GM12878 (cell line): ENCODE data around the gene SWSAP1. TPM values are rescaled to one million over a fixed set of nuclear protein-coding genes. Genes with fewer than 3 reads are reported as not detected.

Experiments used
- ATAC-seq: fragments of 200-7000 bp; cut with Tn5 transposase; 3 replicates; pipeline ENCODE4 v1.9.1; 2020; ENCODE audit warnings: mild to moderate bottlenecking, moderate library complexity
- BruUV-seq: library from RNA; stranded (reverse); fragments of 400-500 nt; replicated peaks from 2 replicates; lab custom pipeline; 2021; lab: Mats Ljungman, UMichigan
- CTCF ChIA-PET: fragments of 300-600 bp; sonication (Branson Sonifier 250); formaldehyde crosslinking; extraction: SDS; loops from one replicate; lab custom pipeline; 2021; ENCODE audit warnings: inconsistent platforms; lab: Yijun Ruan, JAX
- POLR2A ChIA-PET: fragments of 350-600 bp; formaldehyde crosslinking; extraction: SDS; loops from one replicate; lab custom pipeline; 2021; ENCODE audit warnings: inconsistent platforms; lab: Charles Lee
- RAD21 ChIA-PET: fragments of 300-600 bp; sonication (Branson Sonifier 250); formaldehyde crosslinking; loops from one replicate; lab custom pipeline; 2023; ENCODE audit warnings: antibody characterized with exemption; ENCODE audit not compliant: unreplicated experiment; lab: Charles Lee
- SMC1A ChIA-PET: fragments of 300-600 bp; sonication (Branson Sonifier 250); formaldehyde crosslinking; loops from one replicate; lab custom pipeline; 2023; ENCODE audit not compliant: unreplicated experiment, uncharacterized antibody; lab: Charles Lee
- DNase-seq: peaks from one replicate; pipeline ENCODE4 v3.0.0-alpha.2; 2011; ENCODE audit warnings: low read depth, low spot score
- FAIRE-seq: peaks from 3 replicates; lab custom pipeline; 2011; peaks lifted over from hg19 to GRCh38; lab: Jason Lieb, UNC
- H2AFZ ChIP-seq: 2 replicates; pipeline ENCODE4 v1.6.0; 2011; ENCODE audit warnings: low read depth, low read length, control low read depth; ENCODE audit not compliant: control insufficient read depth
- H3K27ac ChIP-seq: 2 replicates; pipeline ENCODE4 v1.5.1; 2011; ENCODE audit warnings: control low read depth; ENCODE audit not compliant: control insufficient read depth, insufficient read depth
- H3K27me3 ChIP-seq, 2 experiments: replicated peaks in 1 of 2; 2 replicates each; pipeline versions ENCODE4 v1.6.0 to v1.6.1; 2011; ENCODE audit warnings: low read length in 1 of 2; ENCODE audit not compliant: control insufficient read depth in 2 of 2, insufficient read depth in 2 of 2
- H3K36me3 ChIP-seq, 2 experiments: 2 replicates each; pipeline ENCODE4 v1.5.1; 2011; ENCODE audit warnings: low read length in 1 of 2; ENCODE audit not compliant: control insufficient read depth in 2 of 2, insufficient read depth in 2 of 2
- H3K4me1 ChIP-seq: 2 replicates; pipeline ENCODE4 v1.6.1; 2011; ENCODE audit warnings: mild to moderate bottlenecking, low read length, moderate library complexity, mixed read lengths; ENCODE audit not compliant: control insufficient read depth, insufficient read depth
- H3K4me2 ChIP-seq: 2 replicates; pipeline ENCODE4 v1.6.0; 2011; ENCODE audit warnings: control low read depth; ENCODE audit not compliant: control insufficient read depth, insufficient read depth
- H3K4me3 ChIP-seq: fragments of 200-600 bp; sonication (generic); 2 replicates; pipeline ENCODE4 v1.5.1; 2016
- H3K79me2 ChIP-seq: 2 replicates; pipeline ENCODE4 v1.6.0; 2011; ENCODE audit warnings: low read length; ENCODE audit not compliant: control insufficient read depth, insufficient read depth
- H3K9ac ChIP-seq: 2 replicates; pipeline ENCODE4 v1.8.0; 2011; ENCODE audit warnings: low read length, control low read depth, mixed read lengths; ENCODE audit not compliant: control insufficient read depth, insufficient read depth
- H3K9me3 ChIP-seq: replicated peaks from 3 replicates; pipeline ENCODE4 v1.5.1; 2011; ENCODE audit warnings: mild to moderate bottlenecking, low read length; ENCODE audit not compliant: control insufficient read depth, insufficient read depth
- H4K20me1 ChIP-seq: 2 replicates; pipeline ENCODE4 v1.6.0; 2011; ENCODE audit not compliant: control insufficient read depth, insufficient read depth
- CBX3 ChIP-seq: fragments of 200-600 bp; sonication (generic); IDR thresholded peaks from 2 replicates; pipeline ENCODE4 v1.6.1; 2016; ENCODE audit warnings: low read depth, borderline replicate concordance
- CHD2 ChIP-seq: IDR thresholded peaks from 2 replicates; pipeline ENCODE4 v1.6.1; 2011; ENCODE audit warnings: low read depth, low read length, improper control_type of control experiment, borderline replicate concordance
- CHD4 ChIP-seq: fragments of 200-600 bp; sonication (generic); IDR thresholded peaks from 2 replicates; pipeline ENCODE4 v1.6.1; 2016; ENCODE audit warnings: mild to moderate bottlenecking
- CREM ChIP-seq: IDR thresholded peaks from 2 replicates; pipeline ENCODE4 v1.6.1; 2014; ENCODE audit warnings: antibody characterized with exemption, low read depth
- EGR1 ChIP-seq, 2 experiments: IDR thresholded peaks; 1 replicate in 1 of 2; 2 replicates in 1 of 2; pipeline ENCODE4 v1.6.1; 2011 to 2012; ENCODE audit warnings: low read depth in 2 of 2, low read length in 2 of 2, borderline replicate concordance in 1 of 2, mild to moderate bottlenecking in 1 of 2, moderate library complexity in 1 of 2
- ELK1 ChIP-seq: IDR thresholded peaks from 2 replicates; pipeline ENCODE4 v1.6.1; 2012; ENCODE audit warnings: low read depth, low read length, improper control_type of control experiment
- IKZF2 ChIP-seq, 2 experiments: fragments of 450-650 bp; IDR thresholded peaks; 2 replicates each; pipeline ENCODE4 v1.6.1; 2017; ENCODE audit warnings: mild to moderate bottlenecking in 2 of 2, moderate library complexity in 2 of 2
- MEF2A ChIP-seq: IDR thresholded peaks from 2 replicates; pipeline ENCODE4 v1.6.1; 2011; ENCODE audit warnings: low read depth, mild to moderate bottlenecking, low read length, moderate library complexity; ENCODE audit not compliant: insufficient read depth
- MEF2B ChIP-seq: fragments of 450-650 bp; IDR thresholded peaks from 2 replicates; pipeline ENCODE4 v1.6.1; 2018; ENCODE audit warnings: mild to moderate bottlenecking, moderate library complexity; ENCODE audit not compliant: partially characterized antibody, poor library complexity, severe bottlenecking
- NR2F1 ChIP-seq: fragments of 450-650 bp; conservative IDR thresholded peaks from 2 replicates; pipeline ENCODE4 v1.6.1; 2017; ENCODE audit warnings: mild to moderate bottlenecking
- PAX8 ChIP-seq: fragments of 450-650 bp; IDR thresholded peaks from 2 replicates; pipeline ENCODE4 v1.6.1; 2017; ENCODE audit warnings: mild to moderate bottlenecking, moderate library complexity
- PKNOX1 ChIP-seq: fragments of 450-650 bp; IDR thresholded peaks from 2 replicates; pipeline ENCODE4 v1.6.1; 2016; ENCODE audit warnings: mild to moderate bottlenecking
- POLR2A ChIP-seq: IDR thresholded peaks from 2 replicates; pipeline ENCODE4 v1.6.1; 2011; ENCODE audit warnings: low read depth, mild to moderate bottlenecking, low read length
- RUNX3 ChIP-seq: IDR thresholded peaks from 2 replicates; pipeline ENCODE4 v1.6.1; 2012; ENCODE audit warnings: low read length, inconsistent platforms
- SREBF1 ChIP-seq: IDR thresholded peaks from 2 replicates; pipeline ENCODE4 v1.6.1; 2012; ENCODE audit warnings: mild to moderate bottlenecking, low read length
- TCF12 ChIP-seq: IDR thresholded peaks from 2 replicates; pipeline ENCODE4 v1.6.1; 2011; ENCODE audit warnings: low read depth, mild to moderate bottlenecking, low read length
- TCF3 ChIP-seq: IDR thresholded peaks from 2 replicates; pipeline ENCODE4 v1.6.1; 2012; ENCODE audit warnings: low read depth, mild to moderate bottlenecking, low read length, borderline replicate concordance; ENCODE audit not compliant: insufficient read depth
- ZNF274 ChIP-seq: IDR thresholded peaks from one replicate; pipeline ENCODE4 v1.8.0; 2011; ENCODE audit not compliant: insufficient read length, insufficient read depth
- WGBS: methylation state at CpG from one replicate; pipeline ENCODE4 v1.1.6; 2016; ENCODE audit warnings: low lambda C conversion rate; ENCODE audit not compliant: insufficient replicate concordance, insufficient coverage; ENCODE audit errors: missing lambda C conversion rate; 5-methylcytosine and 5-hydroxymethylcytosine counted together
- in situ Hi-C: fragments of 300-500 bp; cut with MboI; formaldehyde crosslinking; loops from 9 replicates; pipeline ENCODE4 v1.14.3; 2018; ENCODE audit warnings: mixed read lengths
- intact Hi-C: fragments of 100-400 bp; cut with micrococcal nuclease; formaldehyde crosslinking; loops from one replicate; pipeline ENCODE4 v1.14.2; 2022; ENCODE audit not compliant: unreplicated experiment
- polyA plus RNA-seq, 11 experiments: library from polyadenylated mRNA; depleted of rRNA in 4 of 11; unstranded in 6 of 11; stranded (reverse) in 5 of 11; fragments of >200 nt; fragmentation: Nextera tagmentation in 4 of 11; fragmentation: Illumina TruSeq in 1 of 11; extraction: Ambion mirVana in 4 of 11; extraction: Trizol in 1 of 11; gene quantifications; 1 replicate in 1 of 11; 2 replicates in 10 of 11; pipeline versions ENCODE4 v1.2.1 to v1.2.3, GENCODE V29; 2011 to 2016; ENCODE audit warnings: inconsistent platforms in 2 of 11, missing spikeins in 2 of 11, low read depth in 1 of 11
- total RNA-seq, 4 experiments: library from RNA; depleted of rRNA in 3 of 4; stranded (reverse); fragments of >200 nt in 3 of 4; fragmentation: Illumina TruSeq in 1 of 4; extraction: Trizol in 1 of 4; gene quantifications; 2 replicates each; pipeline versions ENCODE4 v1.2.1 to v1.2.3, GENCODE V29; 2013 to 2021

SWSAP1 gene
- total and polyA plus RNA-seq, 10 of the 15 experiments (the other 5 are each of a cell fraction or from before 2014, with no cell fraction given), result 0.18 to 6.5 (median 2.4) TPM

GRCh38 chr19:11338569-11339253, 35.8 kb upstream of the SWSAP1 start (continued):
- TF ChIP-seq PKNOX1 (no peak), SREBF1 (no peak), MEF2A (no peak), PAX8 (no peak), CREM (no peak), RUNX3 (no peak)

GRCh38 chr19:11339254-11340098, 35.0 kb upstream of the SWSAP1 start, which contains the start of gene RAB3D:
Gene RAB3D (minus strand): TSS chr19:11339657. CDS start chr19:11337399, 2,258 bp downstream.
- CTCF ChIA-PET, result interaction anchor here (0.6 to 2.3 kb wide), 10 partner anchors 8 to 151 kb away, joined by 3 to 11 read pairs (median 6); no protein-coding TSS in a partner anchor
- H3K4me3 ChIP-seq, result peak within 1 kb of the TSS; percentile 93
- intact Hi-C loops (no loop called here), in situ Hi-C loops (no loop called here)
- peak within 1 kb of the TSS; percentile 90 for H3K4me2 ChIP-seq
- no peaks in the 10 kb centered on the region; the same call in 2 of the 3 replicates for H3K9me3 ChIP-seq
- TF ChIP-seq ZNF274, result no peak
- 0 out of 2 replicates have a peak, but pooled peaks have one; percentile 16 for TF ChIP-seq ELK1
- no peak for TF ChIP-seq CBX3
- peak; percentile 66 for TF ChIP-seq CHD2
- TF ChIP-seq TCF12, result peak; percentile 57; the same call in 1 of the 2 replicates
- TF ChIP-seq EGR1 (IDR thresholded peaks at IDR 0.05; ENCODE audit: borderline replicate concordance in 1 of 2, low read depth in 2 of 2, low read length in 2 of 2), result peak in 1 of 2 experiments; percentile 20; a peak in 1 of 3 replicates
- peak; percentile 27 for TF ChIP-seq MEF2B
- peak; percentile 80 for TF ChIP-seq POLR2A
- TF ChIP-seq NR2F1, result peak; percentile 89
- peak in 1 of 2 experiments; percentile 14; a peak in 1 of 4 replicates for TF ChIP-seq IKZF2 (IDR thresholded peaks at IDR 0.05)
- TF ChIP-seq CHD4, result no peak
- TF ChIP-seq TCF3, result 0 out of 2 replicates have a peak, but pooled peaks have one; percentile 29
- H4K20me1 ChIP-seq, result no peaks in the 10 kb centered on the region
- H3K9ac ChIP-seq, result peak within 1 kb of the TSS; percentile 62; the same call in 1 of the 2 replicates
- H3K36me3 ChIP-seq, result peaks cover 0 to 5% of the 10 kb centered on the region in 2 experiments; a peak in 1 of 4 replicates
- H3K79me2 ChIP-seq, result no peaks in the 10 kb centered on the region
- peak within 1 kb of the TSS; percentile 45 for H3K27ac ChIP-seq
- FAIRE-seq (peak; percentile 92), DNase-seq (peak; percentile 50), ATAC-seq (peak; percentile 99)
- no TSS peak for BruUV-seq
- WGBS, result 3% methylated on average over 34 of the region's 53 CpGs
- RAD21 ChIA-PET, result interaction anchor here (0.5 to 1.4 kb wide), 6 partner anchors 14 to 453 kb away, joined by 3 to 7 read pairs (median 3); partner anchors contain the start of gene SWSAP1
- peaks cover 6% of the 10 kb centered on the region for H3K4me1 ChIP-seq
- SMC1A ChIA-PET, result interaction anchor here (0.9 to 1.6 kb wide), 6 partner anchors 15 to 160 kb away, joined by 3 to 7 read pairs (median 4); partner anchors contain the start of gene TSPAN16
- POLR2A ChIA-PET, result interaction anchor here (0.6 to 2.4 kb wide), 11 partner anchors 8 to 1780 kb away, joined by 3 to 13 read pairs (median 3); partner anchors contain the start of gene SWSAP1
- H2AFZ ChIP-seq, result peak within 1 kb of the TSS; percentile 78
- H3K27me3 ChIP-seq, result no peaks in the 10 kb centered on the region
